T follicular helper cell (primary cell): ENCODE measurements around the gene OVOL2.

Experiments used
- DNase-seq: peaks from one replicate; pipeline ENCODE4 v3.0.0-alpha.2; 2020; ENCODE audit warnings: low read depth

The OVOL2 gene

GRCh38 chr20:17985388-17986018 is 72.2 kb downstream of the OVOL2 start:
- DNase-seq: no peak

- no peak for DNase-seq
Measured at GRCh38 chr20:17976305-17976704, 81.4 kb downstream of the OVOL2 start.
